Colonic mucosa (tissue), 4 donors: ENCODE data around the gene PPP1R18. TPM values are rescaled to one million over a fixed set of nuclear protein-coding genes. Genes with fewer than 3 reads are reported as not detected.
A peak's percentile ranks its signal among the peaks of the same experiment; 100 is the strongest.

Experiments
- DNase-seq: peaks from one replicate; pipeline ENCODE4 v3.0.0-alpha.2; 2020
- H3K27ac ChIP-seq: fragments of 200-600 bp; one replicate; pipeline ENCODE4 v1.8.0; 2021
- H3K27me3 ChIP-seq: fragments of 200-600 bp; one replicate; pipeline ENCODE4 v1.8.0; 2021
- H3K36me3 ChIP-seq: fragments of 200-600 bp; one replicate; pipeline ENCODE4 v1.8.0; 2021
- H3K4me1 ChIP-seq: fragments of 200-600 bp; one replicate; pipeline ENCODE4 v1.8.0; 2021; ENCODE audit warnings: mild to moderate bottlenecking
- H3K4me3 ChIP-seq: fragments of 200-600 bp; one replicate; pipeline ENCODE4 v1.8.0; 2021
- H3K9ac ChIP-seq, 2 donors: one replicate each; pipeline ENCODE4 v1.7.0; 2013; ENCODE audit warnings: control low read depth in 2 of 2, low read depth in 2 of 2, low read length in 2 of 2
- H3K9me3 ChIP-seq: fragments of 200-600 bp; one replicate; pipeline ENCODE4 v1.8.0; 2021
- CTCF ChIP-seq: fragments of 200-600 bp; IDR thresholded peaks from one replicate; pipeline ENCODE4 v1.8.0; 2022; ENCODE audit warnings: antibody characterized with exemption, mild to moderate bottlenecking
- intact Hi-C: fragments of 100-400 bp; cut with DNase I; formaldehyde crosslinking; loops from one replicate; pipeline ENCODE4 v1.14.1; 2022
- total RNA-seq, 2 donors: library from RNA; stranded (reverse); fragmentation: NEBNext Ultra II Directional in 1 of 2; extraction: Animal tissue kit (Norgen Biotek cat#: 25700) in 1 of 2; gene quantifications; one replicate each; pipeline ENCODE4 v1.2.1, GENCODE V29; 2021
- donor health status: healthy.
- donor health status: DM: no; HTN: no; CAD: no.
- donor health status: DM: no; HTN: no; CAD: no.

Gene PPP1R18
- total RNA-seq, 2 donors from 2014 or later = 8.3 to 22.8 TPM

- Histone ChIP-seq H3K27me3 (no peaks in the 10 kb centered on the region), H3K4me1 (peaks cover 4% of the 10 kb centered on the region), H3K4me3 (peak overlapping the region; percentile 53), H3K9ac (peak overlapping the region; percentile 67 to 80), H3K27ac (peak overlapping the region; percentile 84), H3K36me3 (no peaks in the 10 kb centered on the region), H3K9me3 (no peaks in the 10 kb centered on the region)
- no peak for TF ChIP-seq CTCF
- intact Hi-C loops = no loop called here
- no peak for DNase-seq
Measured at GRCh38 chr6:30683980-30684338, 2.5 kb downstream of the PPP1R18 start.

- H3K36me3 ChIP-seq = no peaks in the 10 kb centered on the region
Measured at GRCh38 chr6:30683183-30683979, 3.1 kb downstream of the PPP1R18 start.

GRCh38 chr6:30682143-30683117 is 4.0 kb downstream of the PPP1R18 start:
- Histone ChIP-seq H3K9ac (peak overlapping the region; percentile 67 to 80), H3K27ac (peak overlapping the region; percentile 84), H3K9me3 (no peaks in the 10 kb centered on the region), H3K36me3 (no peaks in the 10 kb centered on the region), H3K27me3 (no peaks in the 10 kb centered on the region), H3K4me3 (peak overlapping the region; percentile 53), H3K4me1 (peaks cover 4% of the 10 kb centered on the region)
- DNase-seq = peak; percentile 75
- intact Hi-C loops = no loop called here
- TF ChIP-seq CTCF = no peak

More at GRCh38 chr6:30683183-30683979, 3.1 kb downstream of the PPP1R18 start:
- no peaks in the 10 kb centered on the region for H3K9me3 ChIP-seq
- TF ChIP-seq CTCF = no peak
- H3K9ac ChIP-seq = peak overlapping the region; percentile 67 to 80
- intact Hi-C loops = no loop called here
- peak overlapping the region; percentile 84 for H3K27ac ChIP-seq
- H3K27me3 ChIP-seq = no peaks in the 10 kb centered on the region
- H3K4me1 ChIP-seq = peaks cover 4% of the 10 kb centered on the region
- DNase-seq = no peak
- H3K4me3 ChIP-seq = peak overlapping the region; percentile 53

- Histone ChIP-seq H3K36me3 (peaks cover 2% of the 10 kb centered on the region), H3K27ac (peak overlapping the region; percentile 84), H3K9ac (peak overlapping the region; percentile 67 to 80), H3K4me3 (peak overlapping the region; percentile 53), H3K4me1 (peaks cover 4% of the 10 kb centered on the region), H3K27me3 (no peaks in the 10 kb centered on the region), H3K9me3 (no peaks in the 10 kb centered on the region)
- intact Hi-C loops = no loop called here
- TF ChIP-seq CTCF = no peak
- no peak for DNase-seq
Measured at GRCh38 chr6:30681766-30682142, 4.7 kb downstream of the PPP1R18 start.

GRCh38 chr6:30679765-30680535 is 6.5 kb downstream of the PPP1R18 start:
- DNase-seq = no peak

More at GRCh38 chr6:30679765-30680535, 6.5 kb downstream of the PPP1R18 start:
- peaks cover 4% of the 10 kb centered on the region for H3K4me1 ChIP-seq
- H3K36me3 ChIP-seq = peaks cover 6% of the 10 kb centered on the region
- peak overlapping the region; percentile 40 to 48 for H3K9ac ChIP-seq
- peak overlapping the region; percentile 84 for H3K27ac ChIP-seq
- no peaks in the 10 kb centered on the region for H3K27me3 ChIP-seq
- intact Hi-C loops = loop anchor here (1.0 to 2.0 kb wide), 2 partner anchors 42 to 51 kb away; no protein-coding TSS in a partner anchor
- H3K4me3 ChIP-seq = peak overlapping the region; percentile 53
- no peaks in the 10 kb centered on the region for H3K9me3 ChIP-seq
- no peak for TF ChIP-seq CTCF
